Measurements from ENCODE around the gene CCDC192.

The CCDC192 gene

DNA sequence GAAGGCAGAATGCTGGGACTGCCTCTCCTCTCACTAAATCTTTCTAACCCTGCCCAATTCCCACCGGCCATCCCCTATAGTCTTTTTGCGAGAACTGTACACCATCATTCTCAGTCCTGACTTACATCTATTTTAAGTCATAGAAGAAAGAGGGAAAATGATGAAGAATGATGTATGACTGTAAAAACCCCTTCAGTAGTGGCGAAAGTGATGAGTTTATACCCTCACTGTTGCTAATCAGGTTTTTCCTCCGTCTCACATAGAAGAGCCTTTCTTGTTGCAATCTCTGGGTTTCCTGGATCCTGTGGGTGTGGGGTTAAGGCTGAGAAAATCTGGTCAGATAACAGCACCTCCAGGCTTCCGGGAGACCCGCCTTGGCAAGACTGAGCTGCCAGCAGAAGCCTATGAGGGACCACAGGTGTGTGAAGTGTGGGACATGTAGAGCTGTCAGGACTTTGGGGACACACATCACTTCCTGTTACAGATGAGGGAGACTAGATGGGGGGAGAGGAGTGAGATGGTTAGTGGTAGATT, 233.3 kb downstream of the CCDC192 start:
- TF ChIP-seq, protein P1, sequence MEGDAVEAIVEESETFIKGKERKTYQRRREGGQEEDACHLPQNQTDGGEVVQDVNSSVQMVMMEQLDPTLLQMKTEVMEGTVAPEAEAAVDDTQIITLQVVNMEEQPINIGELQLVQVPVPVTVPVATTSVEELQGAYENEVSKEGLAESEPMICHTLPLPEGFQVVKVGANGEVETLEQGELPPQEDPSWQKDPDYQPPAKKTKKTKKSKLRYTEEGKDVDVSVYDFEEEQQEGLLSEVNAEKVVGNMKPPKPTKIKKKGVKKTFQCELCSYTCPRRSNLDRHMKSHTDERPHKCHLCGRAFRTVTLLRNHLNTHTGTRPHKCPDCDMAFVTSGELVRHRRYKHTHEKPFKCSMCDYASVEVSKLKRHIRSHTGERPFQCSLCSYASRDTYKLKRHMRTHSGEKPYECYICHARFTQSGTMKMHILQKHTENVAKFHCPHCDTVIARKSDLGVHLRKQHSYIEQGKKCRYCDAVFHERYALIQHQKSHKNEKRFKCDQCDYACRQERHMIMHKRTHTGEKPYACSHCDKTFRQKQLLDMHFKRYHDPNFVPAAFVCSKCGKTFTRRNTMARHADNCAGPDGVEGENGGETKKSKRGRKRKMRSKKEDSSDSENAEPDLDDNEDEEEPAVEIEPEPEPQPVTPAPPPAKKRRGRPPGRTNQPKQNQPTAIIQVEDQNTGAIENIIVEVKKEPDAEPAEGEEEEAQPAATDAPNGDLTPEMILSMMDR (IDR thresholded peaks at IDR 0.05) = no peak
- no peak for TF ChIP-seq ZFX (IDR thresholded peaks at IDR 0.05; ENCODE audit: borderline replicate concordance)
- H3K27ac ChIP-seq = no peak overlapping the region

DNA sequence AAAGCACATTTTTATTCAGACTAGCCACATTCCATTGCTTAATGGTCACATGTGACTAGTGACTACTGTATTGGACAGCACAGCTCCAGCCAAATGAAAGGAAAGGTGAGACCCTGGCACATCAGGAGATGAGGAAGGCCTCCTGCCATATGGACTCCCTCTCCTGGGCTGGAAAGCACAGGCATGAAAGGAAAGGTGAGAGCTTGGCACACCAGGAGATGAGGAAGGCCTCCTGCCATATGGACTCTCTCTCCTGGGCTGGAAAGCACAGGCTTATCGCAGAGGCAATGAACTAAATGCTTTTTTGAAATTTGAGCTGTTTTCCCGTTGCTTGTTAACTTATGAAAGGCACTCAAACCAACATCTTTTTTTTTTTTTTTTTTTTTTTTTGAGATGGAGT, 235.6 kb downstream of the CCDC192 start:
- H3K27ac ChIP-seq = no peak overlapping the region
- TF ChIP-seq ZFX (IDR thresholded peaks at IDR 0.05; ENCODE audit: borderline replicate concordance) = no peak
- TF ChIP-seq, protein P1 (IDR thresholded peaks at IDR 0.05) = no peak

DNA sequence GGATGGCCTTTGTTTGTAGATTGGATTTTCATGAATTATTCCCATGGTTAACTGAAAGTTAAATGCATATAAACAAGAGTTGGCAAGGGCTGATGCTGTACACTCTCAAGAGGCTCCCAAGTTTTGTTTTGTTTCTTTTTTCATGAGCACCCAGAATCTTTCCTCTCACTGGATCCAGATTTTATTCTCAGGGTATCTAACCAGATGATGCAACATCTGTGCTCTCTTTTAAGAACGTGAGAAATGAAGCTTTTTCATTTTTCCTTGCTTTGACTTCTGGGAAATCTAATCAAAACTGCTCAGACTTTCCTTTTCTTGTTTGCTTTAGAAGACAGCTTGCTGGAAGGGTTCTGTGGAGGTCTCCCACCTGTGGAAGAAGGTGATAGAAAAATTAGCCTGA, 237.7 kb downstream of the CCDC192 start:
- no peak for TF ChIP-seq ZFX (IDR thresholded peaks at IDR 0.05; ENCODE audit: borderline replicate concordance)
- TF ChIP-seq, protein P1 (IDR thresholded peaks at IDR 0.05) = no peak
- H3K27ac ChIP-seq = no peak overlapping the region

DNA sequence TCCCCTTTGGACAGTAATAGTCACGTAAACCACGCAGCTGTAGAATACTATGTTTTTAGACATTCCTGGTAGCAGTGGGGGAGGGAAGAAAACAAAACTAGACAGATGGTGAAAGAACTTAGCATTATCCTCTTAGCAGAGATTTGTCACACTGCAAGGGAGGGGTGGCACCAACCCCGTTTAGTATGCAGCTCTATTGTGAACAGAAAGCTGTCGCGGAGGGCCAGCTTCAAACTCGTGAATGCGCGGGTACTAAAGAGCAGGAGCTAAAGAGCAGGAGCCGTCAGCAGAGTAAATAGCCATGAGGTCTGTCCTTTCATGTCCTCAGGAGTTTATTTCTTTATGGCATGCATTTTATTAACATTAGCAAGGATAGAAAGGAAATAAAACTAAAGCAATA, 238.5 kb downstream of the CCDC192 start:
- H3K27ac ChIP-seq = no peak overlapping the region
- TF ChIP-seq ZFX (IDR thresholded peaks at IDR 0.05; ENCODE audit: borderline replicate concordance) = no peak
- TF ChIP-seq, protein P1 (IDR thresholded peaks at IDR 0.05) = no peak

DNA sequence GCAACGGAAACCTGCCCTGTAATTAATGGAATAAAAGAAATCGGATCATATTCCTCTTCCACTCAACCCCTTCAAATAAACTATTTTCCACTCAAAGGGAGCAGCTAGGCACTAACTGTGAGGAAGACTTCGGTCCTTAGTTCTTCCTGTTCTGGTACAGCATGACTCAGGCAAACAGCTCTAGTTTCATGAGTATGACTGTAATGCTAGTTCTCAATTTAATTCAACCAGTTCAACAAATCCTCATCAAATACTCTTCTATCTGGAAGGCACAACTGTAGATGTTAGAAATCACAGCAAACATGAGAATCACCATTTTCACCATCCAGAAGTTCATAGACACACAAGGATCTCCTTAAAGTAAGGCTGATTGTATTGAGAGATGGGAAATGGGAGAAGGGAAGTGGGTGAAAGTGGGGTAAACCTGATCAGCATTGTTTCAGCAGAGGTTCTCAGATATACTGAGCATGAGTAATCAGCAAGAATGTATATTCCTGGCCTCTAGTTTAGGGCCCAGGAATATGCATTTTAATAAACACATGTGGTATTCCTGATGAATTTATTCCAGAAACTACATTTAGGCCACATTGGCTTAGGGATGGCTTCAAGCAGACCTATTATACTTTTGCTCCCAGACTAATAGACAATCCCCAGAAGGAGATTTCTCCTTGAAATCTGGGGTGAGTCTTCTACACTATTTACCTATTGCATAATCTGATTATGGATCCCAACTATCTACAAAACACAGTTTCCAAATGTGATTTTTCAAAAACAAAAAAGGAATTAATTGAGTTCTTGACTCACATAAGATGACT, 239.3 kb downstream of the CCDC192 start:
- H3K27ac ChIP-seq = no peak overlapping the region
- TF ChIP-seq, protein P1 (IDR thresholded peaks at IDR 0.05) = no peak
- TF ChIP-seq ZFX (IDR thresholded peaks at IDR 0.05; ENCODE audit: borderline replicate concordance) = no peak

DNA sequence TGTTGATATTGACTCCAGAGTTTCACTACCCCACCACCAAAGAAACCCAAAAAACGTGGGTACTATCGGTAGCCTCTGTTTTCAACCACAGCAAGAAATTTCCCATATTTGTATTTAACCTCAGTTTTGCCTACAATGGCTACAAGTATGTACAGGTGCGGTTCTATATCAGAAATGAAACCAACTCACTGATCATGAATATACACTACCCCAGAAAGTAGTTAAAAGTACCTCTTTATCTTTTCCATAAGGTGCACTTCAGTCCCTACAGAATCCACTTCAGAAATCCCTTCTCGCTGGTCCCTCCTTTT, 239.8 kb downstream of the CCDC192 start:
- no peak for TF ChIP-seq ZFX (IDR thresholded peaks at IDR 0.05; ENCODE audit: borderline replicate concordance)
- TF ChIP-seq, protein P1 (IDR thresholded peaks at IDR 0.05) = no peak
- no peak overlapping the region for H3K27ac ChIP-seq

DNA sequence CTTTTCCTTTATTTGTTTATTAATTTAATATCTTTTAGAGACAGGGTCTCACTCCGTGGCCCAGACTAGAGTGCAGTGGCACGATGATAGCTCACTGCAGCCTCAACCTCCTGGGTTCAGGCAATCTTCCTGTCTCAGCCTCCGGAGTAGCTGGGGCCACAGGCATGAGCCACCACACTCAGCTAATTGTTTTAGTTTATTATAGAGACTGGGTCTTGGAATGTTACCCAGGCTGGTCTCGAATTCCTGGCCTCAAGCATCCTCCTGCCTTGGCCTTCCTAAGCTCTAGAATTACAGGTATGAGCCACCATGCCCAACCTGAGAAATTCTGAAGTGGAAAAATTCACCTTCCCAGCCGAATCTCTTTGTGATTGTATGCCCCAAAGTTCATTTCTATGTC, 240.9 kb downstream of the CCDC192 start:
- no peak overlapping the region for H3K27ac ChIP-seq
- TF ChIP-seq, protein P1 (IDR thresholded peaks at IDR 0.05) = no peak
- no peak for TF ChIP-seq ZFX (IDR thresholded peaks at IDR 0.05; ENCODE audit: borderline replicate concordance)
